ENCODE results near the gene POMT1. TPM values are rescaled to one million over a fixed set of nuclear protein-coding genes. Genes with fewer than 3 reads are reported as not detected.

The POMT1 gene
- total RNA-seq, 1 donor from 2014 or later = 31.1 TPM

DNA sequence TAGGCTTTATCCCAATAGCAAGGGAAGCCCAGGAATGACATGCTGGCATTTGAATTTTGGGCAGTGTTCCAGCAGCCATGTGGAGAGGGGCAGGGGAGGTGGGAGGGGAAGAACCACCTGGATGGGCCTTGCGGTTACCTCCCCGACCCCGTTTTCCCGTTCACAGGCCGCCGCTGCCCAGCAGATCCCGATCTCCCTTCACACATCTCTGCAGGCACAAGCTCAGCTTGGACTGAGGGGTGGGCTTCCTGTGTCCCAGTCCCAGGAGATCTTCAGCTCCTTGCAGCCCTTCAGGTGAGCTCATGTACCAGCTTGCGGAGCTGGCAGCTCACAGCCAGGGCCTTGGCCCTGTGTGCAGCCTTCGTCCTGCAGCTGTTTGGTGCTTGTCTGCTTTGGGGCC lies 15.7 kb upstream of the POMT1 start:
- peaks cover 68% of the 10 kb centered on the region for H4K20me1 ChIP-seq (ENCODE audit: low read depth)
- no peak overlapping the region for H3K9ac ChIP-seq
- no peak overlapping the region for H3K27ac ChIP-seq
- H2AFZ ChIP-seq (replicated peaks) = no peak overlapping the region
- no peaks in the 10 kb centered on the region for H3K9me3 ChIP-seq (ENCODE audit: low read depth)
- H3K27me3 ChIP-seq = no peaks in the 10 kb centered on the region
- H3K27me3 Mint-ChIP-seq (ENCODE audit: insufficient read depth, low read depth) = peaks cover 17% of the 10 kb centered on the region
- no peak for DNase-seq (ENCODE audit: low spot score)
- peaks cover 3% of the 10 kb centered on the region for H3F3A ChIP-seq (ENCODE audit: low read depth)
- no peak overlapping the region for H3K4me2 ChIP-seq
- peaks cover 2% of the 10 kb centered on the region for H3K4me1 Mint-ChIP-seq
- H3K4me1 ChIP-seq = no peaks in the 10 kb centered on the region
- peaks cover 58% of the 10 kb centered on the region for H3K36me3 Mint-ChIP-seq
- TF ChIP-seq EZH2phosphoT487 (IDR thresholded peaks at IDR 0.05) (no peak), EZH2 (IDR thresholded peaks at IDR 0.05) (no peak)
- TF ChIP-seq, protein P1, sequence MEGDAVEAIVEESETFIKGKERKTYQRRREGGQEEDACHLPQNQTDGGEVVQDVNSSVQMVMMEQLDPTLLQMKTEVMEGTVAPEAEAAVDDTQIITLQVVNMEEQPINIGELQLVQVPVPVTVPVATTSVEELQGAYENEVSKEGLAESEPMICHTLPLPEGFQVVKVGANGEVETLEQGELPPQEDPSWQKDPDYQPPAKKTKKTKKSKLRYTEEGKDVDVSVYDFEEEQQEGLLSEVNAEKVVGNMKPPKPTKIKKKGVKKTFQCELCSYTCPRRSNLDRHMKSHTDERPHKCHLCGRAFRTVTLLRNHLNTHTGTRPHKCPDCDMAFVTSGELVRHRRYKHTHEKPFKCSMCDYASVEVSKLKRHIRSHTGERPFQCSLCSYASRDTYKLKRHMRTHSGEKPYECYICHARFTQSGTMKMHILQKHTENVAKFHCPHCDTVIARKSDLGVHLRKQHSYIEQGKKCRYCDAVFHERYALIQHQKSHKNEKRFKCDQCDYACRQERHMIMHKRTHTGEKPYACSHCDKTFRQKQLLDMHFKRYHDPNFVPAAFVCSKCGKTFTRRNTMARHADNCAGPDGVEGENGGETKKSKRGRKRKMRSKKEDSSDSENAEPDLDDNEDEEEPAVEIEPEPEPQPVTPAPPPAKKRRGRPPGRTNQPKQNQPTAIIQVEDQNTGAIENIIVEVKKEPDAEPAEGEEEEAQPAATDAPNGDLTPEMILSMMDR (IDR thresholded peaks at IDR 0.05) = no peak
- no peaks in the 10 kb centered on the region for H3K79me2 ChIP-seq (ENCODE audit: low read depth)
- no peak overlapping the region for H3K4me3 Mint-ChIP-seq
- no peak overlapping the region for H3K4me3 ChIP-seq
- no peak overlapping the region for H3K27ac Mint-ChIP-seq
- peaks cover 2% of the 10 kb centered on the region for H3K9me3 Mint-ChIP-seq
- peaks cover 3% of the 10 kb centered on the region for H3K36me3 ChIP-seq

DNA sequence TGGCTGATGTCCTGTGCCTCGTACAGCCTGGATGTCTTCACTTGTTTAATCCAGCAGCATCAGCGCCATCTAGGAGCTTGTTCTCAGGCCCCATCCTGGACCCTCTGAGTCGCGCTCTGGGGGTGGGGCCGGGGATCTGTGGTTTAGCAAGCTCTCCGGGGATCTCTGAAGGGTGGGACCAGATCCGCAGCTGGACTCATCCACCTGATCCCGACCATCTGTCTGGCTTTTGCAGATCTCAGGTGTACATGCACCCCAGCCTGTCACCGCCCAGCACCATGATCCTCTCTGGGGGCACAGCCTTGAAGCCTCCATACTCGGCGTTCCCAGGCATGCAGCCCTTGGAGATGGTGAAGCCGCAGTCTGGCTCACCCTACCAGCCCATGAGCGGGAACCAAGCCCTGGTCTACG lies 15.1 kb upstream of the POMT1 start:
- Mint-ChIP-seq H3K27ac (no peak overlapping the region), H3K36me3 (peaks cover 52% of the 10 kb centered on the region), H3K27me3 (ENCODE audit: insufficient read depth, low read depth) (peaks cover 16% of the 10 kb centered on the region), H3K4me3 (no peak overlapping the region), H3K4me1 (peaks cover 2% of the 10 kb centered on the region), H3K9me3 (peaks cover 2% of the 10 kb centered on the region)
- peaks cover 68% of the 10 kb centered on the region for H4K20me1 ChIP-seq (ENCODE audit: low read depth)
- H3K27me3 ChIP-seq = no peaks in the 10 kb centered on the region
- DNase-seq (ENCODE audit: low spot score) = no peak
- peaks cover 3% of the 10 kb centered on the region for H3K36me3 ChIP-seq
- H3K4me1 ChIP-seq = no peaks in the 10 kb centered on the region
- H3F3A ChIP-seq (ENCODE audit: low read depth) = peaks cover 3% of the 10 kb centered on the region
- H3K27ac ChIP-seq = no peak overlapping the region
- H3K9me3 ChIP-seq (ENCODE audit: low read depth) = no peaks in the 10 kb centered on the region
- H3K9ac ChIP-seq = no peak overlapping the region
- H2AFZ ChIP-seq (replicated peaks) = no peak overlapping the region
- H3K79me2 ChIP-seq (ENCODE audit: low read depth) = no peaks in the 10 kb centered on the region
- no peak overlapping the region for H3K4me3 ChIP-seq
- H3K4me2 ChIP-seq = no peak overlapping the region
- TF ChIP-seq EZH2 (IDR thresholded peaks at IDR 0.05) (no peak), EZH2phosphoT487 (IDR thresholded peaks at IDR 0.05) (no peak)
- TF ChIP-seq, protein P1 (IDR thresholded peaks at IDR 0.05) = no peak

DNA sequence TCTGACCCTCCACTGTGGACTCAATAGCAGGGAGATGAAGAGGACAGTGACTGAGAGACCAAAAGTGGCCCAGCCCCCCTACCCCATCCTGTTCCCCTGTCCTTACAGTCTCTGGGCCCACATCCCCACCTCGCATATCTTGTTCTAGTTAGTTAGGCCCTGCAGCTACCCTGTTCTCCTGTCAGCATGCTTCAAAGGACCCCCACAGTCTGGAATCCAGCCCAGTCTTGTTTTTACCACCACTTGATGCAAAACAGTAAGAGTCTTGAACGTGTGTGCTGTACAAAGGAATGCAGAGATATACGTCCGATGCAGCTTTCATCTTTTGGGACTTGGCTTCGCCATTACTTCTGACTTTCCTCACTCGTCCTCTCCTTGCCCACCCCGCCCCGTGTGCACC lies 12.2 kb upstream of the POMT1 start:
- Histone ChIP-seq H3K79me2 (ENCODE audit: low read depth) (no peaks in the 10 kb centered on the region), H3K27me3 (no peaks in the 10 kb centered on the region), H4K20me1 (ENCODE audit: low read depth) (peaks cover 66% of the 10 kb centered on the region), H3K36me3 (peaks cover 6% of the 10 kb centered on the region), H3K4me3 (no peak overlapping the region), H3F3A (ENCODE audit: low read depth) (peaks cover 3% of the 10 kb centered on the region), H3K27ac (no peak overlapping the region), H3K9ac (no peak overlapping the region), H3K4me2 (no peak overlapping the region), H3K4me1 (no peaks in the 10 kb centered on the region), H2AFZ (replicated peaks) (no peak overlapping the region), H3K9me3 (ENCODE audit: low read depth) (no peaks in the 10 kb centered on the region)
- H3K9me3 Mint-ChIP-seq = peaks cover 2% of the 10 kb centered on the region
- no peak for TF ChIP-seq EZH2 (IDR thresholded peaks at IDR 0.05)
- TF ChIP-seq, protein P1 (IDR thresholded peaks at IDR 0.05) = no peak
- peaks cover 23% of the 10 kb centered on the region for H3K27me3 Mint-ChIP-seq (ENCODE audit: insufficient read depth, low read depth)
- no peak overlapping the region for H3K4me3 Mint-ChIP-seq
- peaks cover 54% of the 10 kb centered on the region for H3K36me3 Mint-ChIP-seq
- no peak overlapping the region for H3K27ac Mint-ChIP-seq
- DNase-seq (ENCODE audit: low spot score) = no peak
- H3K4me1 Mint-ChIP-seq = peaks cover 2% of the 10 kb centered on the region
